B cell (primary cell): ENCODE measurements around the gene GTPBP6. TPM values are rescaled to one million over a fixed set of nuclear protein-coding genes. Genes with fewer than 3 reads are reported as not detected.
"Not testable (repeated sequence)": the region's sequence is repeated elsewhere in the genome, so short reads cannot be mapped to it uniquely, and the experiment has no call there.

Experiments used
- ATAC-seq: fragments of 200-7000 bp; cut with Tn5 transposase; one replicate; pipeline ENCODE4 v1.10.0; 2021; ENCODE audit warnings: low read depth, mild to moderate bottlenecking, moderate number of reproducible peaks, moderate library complexity
- CTCF ChIA-PET: fragments of 350-600 bp; sonication (Branson Sonifier 250); formaldehyde crosslinking; loops from one replicate; lab custom pipeline; 2021; ENCODE audit warnings: antibody characterized with exemption, inconsistent platforms; lab: Charles Lee
- POLR2A ChIA-PET: fragments of 350-600 bp; sonication (Branson Sonifier 250); formaldehyde crosslinking; loops from one replicate; lab custom pipeline; 2021; ENCODE audit warnings: antibody characterized with exemption; lab: Charles Lee
- DNase-seq: peaks from one replicate; pipeline ENCODE4 v3.0.0; 2013
- H2AFZ ChIP-seq: 2 replicates; pipeline ENCODE4 v1.6.1; 2012; ENCODE audit warnings: mild to moderate bottlenecking, low read depth, low read length; ENCODE audit not compliant: insufficient read depth, poor library complexity, severe bottlenecking
- H3K27ac ChIP-seq, 2 donors: 1 replicate in 1 of 2; 2 replicates in 1 of 2; pipeline ENCODE4 v1.5.1; 2012 to 2013; ENCODE audit warnings: low read length in 2 of 2, mild to moderate bottlenecking in 2 of 2, moderate library complexity in 1 of 2
- H3K27me3 ChIP-seq, 4 experiments: fragments of 200-600 bp in 1 of 4; sonication (generic) in 1 of 4; replicated peaks in 1 of 4; 1 replicate in 2 of 4; 2 replicates in 2 of 4; pipeline versions ENCODE4 v1.6.1 to v1.7.0; 2013 to 2016; ENCODE audit warnings: low read length in 3 of 4, mild to moderate bottlenecking in 2 of 4, mixed read lengths in 1 of 4, moderate library complexity in 1 of 4; ENCODE audit not compliant: insufficient read depth in 4 of 4, control insufficient read depth in 3 of 4; ENCODE audit errors: control extremely low read depth in 1 of 4
- H3K36me3 ChIP-seq, 2 experiments: replicated peaks in 1 of 2; 1 replicate in 1 of 2; 2 replicates in 1 of 2; pipeline versions ENCODE4 v1.6.1 to v1.7.1; 2013; ENCODE audit warnings: low read length in 1 of 2; ENCODE audit not compliant: insufficient read depth in 2 of 2, control insufficient read depth in 1 of 2; ENCODE audit errors: control extremely low read depth in 1 of 2, extremely low read depth in 1 of 2
- H3K4me1 ChIP-seq, 2 donors: fragments of 200-600 bp in 1 of 2; sonication (generic) in 1 of 2; 1 replicate in 1 of 2; 2 replicates in 1 of 2; pipeline versions ENCODE4 v1.5.1 to v1.6.1; 2013 to 2017; ENCODE audit warnings: low read length in 2 of 2; ENCODE audit not compliant: control insufficient read depth in 2 of 2, insufficient read depth in 2 of 2
- H3K4me2 ChIP-seq: replicated peaks from 2 replicates; pipeline ENCODE3; 2012; ENCODE audit warnings: mild to moderate bottlenecking, low read depth, low read length; ENCODE audit not compliant: poor library complexity, severe bottlenecking
- H3K4me3 ChIP-seq, 5 experiments: fragments of 200-600 bp in 1 of 5; sonication (generic) in 1 of 5; 1 replicate in 3 of 5; 2 replicates in 2 of 5; pipeline versions ENCODE4 v1.5.1 to v1.7.0; 2011 to 2016; ENCODE audit warnings: low read length in 4 of 5, mild to moderate bottlenecking in 4 of 5, low read depth in 2 of 5, control low read depth in 1 of 5, moderate library complexity in 1 of 5; ENCODE audit not compliant: insufficient read depth in 1 of 5; ENCODE audit errors: control extremely low read depth in 1 of 5, extremely low read depth in 1 of 5
- H3K79me2 ChIP-seq: fragments of 200-600 bp; sonication (generic); one replicate; pipeline ENCODE4 v1.6.0; 2016; ENCODE audit warnings: low read length; ENCODE audit not compliant: control insufficient read depth, insufficient read depth
- H3K9ac ChIP-seq: fragments of 200-600 bp; sonication (generic); 2 replicates; pipeline ENCODE4 v1.6.1; 2017; ENCODE audit warnings: mild to moderate bottlenecking, low read length, moderate library complexity
- H3K9me3 ChIP-seq, 3 donors: one replicate each; pipeline versions ENCODE4 v1.6.1 to v1.7.1; 2013; ENCODE audit warnings: low read length in 2 of 3; ENCODE audit not compliant: control insufficient read depth in 2 of 3, insufficient read depth in 1 of 3; ENCODE audit errors: control extremely low read depth in 1 of 3
- H4K20me1 ChIP-seq: 2 replicates; pipeline ENCODE4 v1.6.0; 2012; ENCODE audit warnings: mild to moderate bottlenecking, low read length; ENCODE audit not compliant: insufficient read depth, control insufficient read depth, poor library complexity, severe bottlenecking
- H3K27ac Mint-ChIP-seq: one replicate; pipeline ENCODE4 v1.8.0; 2021; ENCODE audit warnings: mixed read lengths
- H3K27me3 Mint-ChIP-seq: one replicate; pipeline ENCODE4 v1.8.0; 2021; ENCODE audit warnings: mixed read lengths
- H3K4me1 Mint-ChIP-seq: one replicate; pipeline ENCODE4 v1.8.0; 2021; ENCODE audit warnings: mixed read lengths
- H3K4me3 Mint-ChIP-seq: one replicate; pipeline ENCODE4 v1.8.0; 2021; ENCODE audit warnings: mixed read lengths
- H3K9me3 Mint-ChIP-seq: one replicate; pipeline ENCODE4 v1.8.0; 2022; ENCODE audit warnings: mixed read lengths; ENCODE audit not compliant: insufficient read depth
- CTCF ChIP-seq: fragments of 200-600 bp; IDR thresholded peaks from one replicate; pipeline ENCODE4 v1.8.0; 2022; ENCODE audit warnings: antibody characterized with exemption, mild to moderate bottlenecking
- EZH2 ChIP-seq: IDR thresholded peaks from 2 replicates; pipeline ENCODE4 v1.6.1; 2012; ENCODE audit warnings: borderline replicate concordance, low read depth, mild to moderate bottlenecking, moderate library complexity, low read length; ENCODE audit not compliant: insufficient read depth, poor library complexity, severe bottlenecking
- WGBS: methylation state at CpG from one replicate; pipeline ENCODE4 v1.1.5; 2013; ENCODE audit warnings: missing lambda C conversion rate; ENCODE audit not compliant: insufficient coverage; 5-methylcytosine and 5-hydroxymethylcytosine counted together
- intact Hi-C: fragments of 100-400 bp; cut with micrococcal nuclease; formaldehyde crosslinking; loops from one replicate; pipeline ENCODE4 v1.10.0; 2022
- polyA plus RNA-seq: library from polyadenylated mRNA; depleted of rRNA; stranded (reverse); fragments of >200 nt; gene quantifications from 2 replicates; pipeline ENCODE4 v1.2.3, GENCODE V29; 2012
- total RNA-seq, 2 donors: library from RNA; stranded (reverse); fragments of 120-200 nt in 1 of 2; gene quantifications; 1 replicate in 1 of 2; 2 replicates in 1 of 2; pipeline versions ENCODE4 v1.2.3 to v1.2.4, GENCODE V29; 2013 to 2022

Gene GTPBP6
- total and polyA plus RNA-seq, 2 donors (not counting 1 experiment from before 2014, with no cell fraction given): 72.9 to 82.9 TPM

DNA sequence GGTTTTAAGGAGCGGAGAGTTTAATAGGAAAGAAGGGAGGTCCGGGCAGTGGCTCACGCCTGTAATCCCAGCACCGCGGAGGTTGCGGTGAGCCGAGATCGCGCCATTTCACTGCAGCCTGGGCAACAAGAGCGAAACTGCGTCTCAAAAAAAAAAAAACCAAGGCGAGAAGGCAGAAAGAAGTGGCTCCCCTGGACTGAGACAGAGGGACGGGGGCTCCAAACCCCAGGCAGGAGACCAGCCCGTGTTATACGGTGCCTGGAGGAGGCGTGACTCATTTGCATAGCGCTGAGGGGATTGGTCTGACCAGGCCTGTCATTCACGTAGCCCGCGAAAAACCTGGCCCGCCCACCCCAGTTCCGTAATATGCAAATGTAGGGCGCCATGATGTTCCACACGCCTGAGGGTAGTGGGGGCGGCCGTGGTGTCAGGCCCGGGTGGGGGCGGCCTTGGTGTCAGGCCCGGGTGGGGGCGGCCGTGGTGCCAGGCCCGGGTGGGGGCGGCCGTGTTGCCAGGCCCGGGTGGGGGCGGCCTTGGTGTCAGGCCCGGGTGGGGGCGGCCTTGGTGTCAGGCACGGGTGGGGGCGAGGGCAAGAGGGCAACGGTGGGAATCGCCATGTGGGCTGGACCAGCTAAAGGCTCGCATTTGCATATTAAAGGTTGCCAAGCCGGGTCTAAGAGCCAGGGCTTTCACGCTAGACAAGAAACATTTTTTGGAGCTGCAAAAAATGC, 35.3 kb downstream of the GTPBP6 start:
- peak; percentile 98 for ATAC-seq
- H3K4me1 ChIP-seq: peaks cover 0 to 6% of the 10 kb centered on the region in 2 donors
- peak overlapping the region; percentile 97 for H3K4me3 Mint-ChIP-seq
- POLR2A ChIA-PET: no interaction called here
- peak overlapping the region; percentile 82 for H3K4me2 ChIP-seq
- peaks cover 0 to 3% (median 0%) of the 10 kb centered on the region in 4 experiments for H3K27me3 ChIP-seq
- H3K4me1 Mint-ChIP-seq: peaks cover 21% of the 10 kb centered on the region
- intact Hi-C loops: loop anchor here (2.0 kb wide), 2 partner anchors 36 to 104 kb away; partner anchors contain the start of genes GTPBP6 and PPP2R3B
- H3K27ac Mint-ChIP-seq: peak overlapping the region; percentile 91
- H2AFZ ChIP-seq: peak overlapping the region; percentile 90
- H4K20me1 ChIP-seq: no peaks in the 10 kb centered on the region
- H3K27me3 Mint-ChIP-seq: no peaks in the 10 kb centered on the region
- H3K9me3 ChIP-seq: no peaks in the 10 kb centered on the region
- 1% methylated on average over 34 of the region's 45 CpGs for WGBS
- CTCF ChIA-PET: no interaction called here
- no peak for TF ChIP-seq CTCF
- no peak for TF ChIP-seq EZH2
- no peaks in the 10 kb centered on the region for H3K9me3 Mint-ChIP-seq
- H3K9ac ChIP-seq: peak overlapping the region; percentile 81
- H3K27ac ChIP-seq: peak overlapping the region; percentile 40 to 47
- peak overlapping the region; percentile 47 to 77 (median 61) for H3K4me3 ChIP-seq
- peak; percentile 91 for DNase-seq
- H3K79me2 ChIP-seq: no peaks in the 10 kb centered on the region
- peaks cover 3 to 8% of the 10 kb centered on the region in 2 experiments for H3K36me3 ChIP-seq

DNA sequence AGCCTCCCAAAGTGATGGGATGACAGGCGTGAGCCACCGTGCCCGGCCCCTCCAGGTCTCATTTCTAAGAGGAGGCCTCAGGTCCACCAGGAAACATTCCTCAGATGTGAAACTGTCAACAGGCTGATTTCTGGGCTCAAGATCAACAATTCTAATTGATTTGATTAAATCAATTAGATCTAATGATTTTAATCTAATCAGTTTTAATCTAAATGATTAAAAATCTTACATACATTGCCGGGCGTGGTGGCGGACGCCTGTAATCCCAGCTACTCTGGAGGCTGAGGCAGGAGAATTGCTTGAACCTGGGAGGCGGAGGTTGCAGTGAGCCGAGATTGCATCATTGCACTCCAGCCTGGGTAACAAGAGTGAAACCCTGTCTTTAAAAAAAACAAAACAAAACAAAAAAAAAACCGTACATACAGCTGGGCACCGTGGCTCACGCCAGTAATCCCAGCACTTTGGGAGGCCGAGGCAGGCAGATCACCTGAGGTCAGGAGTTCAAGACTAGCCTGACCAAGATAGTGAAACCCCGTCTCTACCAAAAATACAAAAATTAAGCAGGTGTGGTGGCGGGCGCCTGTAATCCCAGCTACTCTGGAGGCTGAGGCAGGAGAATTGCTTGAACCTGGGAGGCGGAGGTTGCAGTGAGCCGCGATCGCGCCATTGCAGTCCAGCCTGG, 36.5 kb downstream of the GTPBP6 start:
- POLR2A ChIA-PET, H4K20me1 ChIP-seq, H3K36me3 ChIP-seq, H3K79me2 ChIP-seq, H3K9ac ChIP-seq, DNase-seq, H3K27me3 ChIP-seq, ATAC-seq, H3K4me1 ChIP-seq, H3K9me3 Mint-ChIP-seq, H3K9me3 ChIP-seq, H2AFZ ChIP-seq, H3K27ac ChIP-seq, H3K4me2 ChIP-seq, H3K4me3 ChIP-seq, H3K27me3 Mint-ChIP-seq, H3K27ac Mint-ChIP-seq, CTCF ChIA-PET: not testable (repeated sequence)
- Mint-ChIP-seq H3K4me1 (peaks cover 23% of the 10 kb centered on the region), H3K4me3 (peak overlapping the region; percentile 45)
- intact Hi-C loops: loop anchor here (2.0 kb wide), 2 partner anchors 37 to 105 kb away; partner anchors contain the start of genes GTPBP6 and PPP2R3B
- WGBS: 80% methylated on average over 8 of the region's 21 CpGs
